ENCODE data around the gene KPNA4. TPM values are rescaled to one million over a fixed set of nuclear protein-coding genes. Genes with fewer than 3 reads are reported as not detected.
"Not testable (repeated sequence)": the region's sequence is repeated elsewhere in the genome, so short reads cannot be mapped to it uniquely, and the experiment has no call there.

Gene KPNA4
- total RNA-seq, 1 donor from 2014 or later, result 46.7 TPM

DNA sequence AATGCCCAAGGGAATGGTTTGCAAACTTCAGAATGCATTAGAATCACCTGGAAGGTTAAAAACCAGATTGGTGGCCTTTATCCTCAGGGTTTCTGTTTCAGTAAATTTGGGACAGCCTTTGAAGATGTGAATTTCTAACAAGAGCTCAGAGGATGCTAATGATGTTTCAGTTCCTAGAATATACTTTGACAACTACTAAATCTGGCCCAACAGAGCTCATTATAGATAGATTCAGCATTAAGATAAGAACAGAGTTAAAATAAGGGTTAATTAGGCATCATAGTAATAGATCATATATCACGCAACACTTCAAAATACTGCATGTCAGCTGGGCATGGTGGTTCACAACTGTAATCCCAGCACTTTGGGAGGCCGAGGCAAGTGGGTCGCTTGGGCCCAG, 9.3 kb upstream of the KPNA4 start:
- CTCF ChIA-PET, result no interaction called here
- Mint-ChIP-seq H3K4me3 (no peak overlapping the region), H3K27ac (no peak overlapping the region), H3K4me1 (no peaks in the 10 kb centered on the region), H3K36me3 (ENCODE audit: low read depth) (no peaks in the 10 kb centered on the region), H3K27me3 (peaks cover 2% of the 10 kb centered on the region), H3K9me3 (peaks cover 4% of the 10 kb centered on the region)
- intact Hi-C loops (cut with micrococcal nuclease), result no loop called here
- DNase-seq (no peak), ATAC-seq (ENCODE audit: low read depth) (no peak)
- TF ChIP-seq CTCF (IDR thresholded peaks at IDR 0.05), result no peak
- POLR2A ChIA-PET, result interaction anchor here (0.7 kb wide), 1 partner anchor 43 kb away, joined by 3 read pairs; no protein-coding TSS in a partner anchor

DNA sequence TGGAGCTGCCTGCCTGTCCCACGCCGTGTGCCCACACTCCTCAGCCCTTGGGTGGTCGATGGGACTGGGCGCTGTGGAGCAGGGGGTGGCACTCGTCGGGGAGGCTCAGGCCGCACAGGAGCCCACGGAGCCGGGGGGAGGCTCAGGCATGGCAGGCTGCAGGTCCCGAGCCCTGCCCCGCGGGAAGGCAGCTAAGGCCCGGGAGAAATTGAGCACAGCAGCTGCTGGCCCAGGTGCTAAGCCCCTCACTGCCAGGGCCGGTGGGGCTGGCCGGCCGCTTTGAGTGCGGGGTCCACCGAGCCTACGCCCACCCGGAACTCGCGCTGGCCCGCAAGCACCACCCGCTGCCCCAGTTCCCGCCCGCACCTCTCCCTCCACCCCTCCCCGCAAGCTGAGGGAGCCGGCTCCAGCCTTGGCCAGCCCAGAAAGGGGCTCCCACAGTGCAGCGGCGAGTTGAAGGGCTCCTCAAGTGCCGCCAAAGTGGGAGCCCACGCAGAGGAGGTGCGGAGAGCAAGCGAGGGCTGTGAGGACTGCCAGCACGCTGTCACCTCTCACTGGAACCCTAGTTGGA, 8.7 kb upstream of the KPNA4 start:
- H3K27me3 Mint-ChIP-seq; DNase-seq; H3K9me3 Mint-ChIP-seq; H3K27ac Mint-ChIP-seq; H3K36me3 Mint-ChIP-seq (ENCODE audit: low read depth); H3K4me3 Mint-ChIP-seq; H3K4me1 Mint-ChIP-seq; intact Hi-C loops (cut with micrococcal nuclease); CTCF ChIA-PET; ATAC-seq (ENCODE audit: low read depth): not testable (repeated sequence)
- POLR2A ChIA-PET, result interaction anchor here (0.7 kb wide), 1 partner anchor 44 kb away, joined by 3 read pairs; no protein-coding TSS in a partner anchor

DNA sequence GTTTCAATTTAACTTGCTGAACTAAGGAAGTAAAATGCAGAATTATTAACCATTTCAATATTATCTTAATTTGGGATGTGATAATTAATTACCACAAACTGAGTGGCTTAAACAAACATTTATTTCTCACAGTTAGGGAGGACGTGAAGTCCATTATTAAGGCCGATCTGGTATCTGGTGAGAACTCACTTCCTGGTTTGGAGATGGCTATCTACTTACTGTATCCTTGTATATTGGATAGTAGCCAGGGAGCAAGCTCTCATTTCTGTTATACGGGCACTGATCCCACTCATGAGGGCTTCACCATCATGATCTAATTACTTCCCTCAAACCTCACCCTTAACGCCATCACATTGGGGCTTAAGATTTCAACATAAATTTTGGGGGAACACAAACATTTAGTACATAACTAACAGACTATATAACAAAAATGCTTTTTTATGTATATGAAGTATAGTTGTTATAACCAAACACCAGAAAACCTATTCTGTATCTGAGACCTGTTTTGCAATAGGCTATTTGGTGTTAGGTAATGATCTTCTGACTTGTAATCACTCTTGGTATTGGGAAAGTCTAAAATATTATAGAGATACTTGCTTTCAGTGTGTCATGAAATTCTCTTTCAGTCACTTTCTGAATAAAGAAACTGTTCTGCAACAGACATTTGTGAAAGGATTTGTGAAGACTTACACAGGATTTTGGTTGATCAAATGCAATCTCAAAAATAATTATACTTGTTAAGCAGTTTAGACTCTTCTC, 4.7 kb upstream of the KPNA4 start:
- no peak for TF ChIP-seq CTCF (IDR thresholded peaks at IDR 0.05)
- CTCF ChIA-PET, result no interaction called here
- intact Hi-C loops (cut with micrococcal nuclease), result loop anchor here (5.0 to 10.0 kb wide), 4 partner anchors 43 to 1925 kb away; partner anchors contain the start of genes GFM1 and MFSD1
- POLR2A ChIA-PET, result no interaction called here
- Mint-ChIP-seq H3K27ac (no peak overlapping the region), H3K4me3 (no peak overlapping the region), H3K36me3 (ENCODE audit: low read depth) (peaks cover 14% of the 10 kb centered on the region), H3K27me3 (no peaks in the 10 kb centered on the region), H3K9me3 (peaks cover 4% of the 10 kb centered on the region), H3K4me1 (peaks cover 18% of the 10 kb centered on the region)
- no peak for ATAC-seq (ENCODE audit: low read depth)
- no peak for DNase-seq

DNA sequence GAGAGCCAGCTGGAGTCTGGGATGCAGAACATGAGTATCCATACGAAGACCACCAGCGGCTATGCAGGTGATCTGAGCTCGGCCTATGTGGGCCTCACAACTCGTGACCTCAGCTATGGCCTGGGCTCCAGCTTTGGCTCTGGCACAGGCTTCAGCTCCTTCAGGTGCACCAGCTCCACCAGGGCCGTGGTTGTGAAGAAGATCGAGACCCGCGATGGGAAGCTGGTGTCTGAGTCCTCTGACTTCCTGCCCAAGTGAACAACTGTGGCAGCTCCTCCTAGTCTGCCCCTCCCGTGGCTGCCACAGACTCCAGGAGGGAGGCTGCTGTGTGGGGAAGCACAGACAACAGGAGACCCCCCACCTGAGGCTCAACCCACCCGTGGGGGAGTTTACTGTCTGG, 3.6 kb upstream of the KPNA4 start:
- TF ChIP-seq CTCF (IDR thresholded peaks at IDR 0.05), result no peak
- ATAC-seq (ENCODE audit: low read depth), result no peak
- ChIA-PET CTCF (no interaction called here), POLR2A (interaction anchor here (1.1 kb wide), 1 partner anchor 118 kb away, joined by 6 read pairs; no protein-coding TSS in a partner anchor)
- no peak for DNase-seq
- Mint-ChIP-seq H3K4me3 (no peak overlapping the region), H3K36me3 (ENCODE audit: low read depth) (peaks cover 14% of the 10 kb centered on the region), H3K27ac (no peak overlapping the region), H3K9me3 (peaks cover 4% of the 10 kb centered on the region), H3K27me3 (no peaks in the 10 kb centered on the region), H3K4me1 (peaks cover 22% of the 10 kb centered on the region)
- intact Hi-C loops (cut with micrococcal nuclease), result loop anchor here (5.0 to 10.0 kb wide), 4 partner anchors 42 to 1924 kb away; partner anchors contain the start of genes GFM1 and MFSD1

- peaks cover 34% of the 10 kb centered on the region for H3K4me1 Mint-ChIP-seq
- intact Hi-C loops (cut with micrococcal nuclease), result loop anchor here (5.0 to 10.0 kb wide), 4 partner anchors 40 to 1923 kb away; partner anchors contain the start of genes GFM1 and MFSD1
- CTCF ChIA-PET, result no interaction called here
- TF ChIP-seq CTCF (IDR thresholded peaks at IDR 0.05), result no peak
- no peaks in the 10 kb centered on the region for H3K27me3 Mint-ChIP-seq
- POLR2A ChIA-PET, result no interaction called here
- no peaks in the 10 kb centered on the region for H3K9me3 Mint-ChIP-seq
- no peak overlapping the region for H3K27ac Mint-ChIP-seq
- DNase-seq, result no peak
- no peak overlapping the region for H3K4me3 Mint-ChIP-seq
- ATAC-seq (ENCODE audit: low read depth), result no peak
- H3K36me3 Mint-ChIP-seq (ENCODE audit: low read depth), result peaks cover 20% of the 10 kb centered on the region
These were observed 2.4 kb upstream of the KPNA4 start for GRCh38 chr3:160567774-160568173.

All from activated B cell treated with CpG ODN at 0.5 μM for 24 hours (primary cell).